K562 (cell line): ENCODE results near the gene PRXL2A.
"Not testable (repeated sequence)": the region's sequence is repeated elsewhere in the genome, so short reads cannot be mapped to it uniquely, and the experiment has no call there.

ENCODE experiments used
- CTCF ChIP-seq, 3 experiments: IDR thresholded peaks in 2 of 3; conservative IDR thresholded peaks in 1 of 3; 2 replicates each; pipeline ENCODE4 v1.5.1; 2011 to 2012; ENCODE audit warnings: low read length in 3 of 3, mild to moderate bottlenecking in 3 of 3, control low read depth in 2 of 3, improper control_type of control experiment in 1 of 3, inconsistent platforms in 1 of 3, low read depth in 1 of 3, mixed read lengths in 1 of 3, moderate library complexity in 1 of 3; ENCODE audit not compliant: insufficient read depth in 2 of 3
- MYC ChIP-seq, 2 experiments: fragments of 250-450 bp in 1 of 2; sonication (Bioruptor Pico) in 1 of 2; IDR thresholded peaks; 2 replicates each; pipeline versions ENCODE4 v1.5.1 to v1.6.1; 2012 to 2021; ENCODE audit warnings: low read depth in 2 of 2, borderline replicate concordance in 1 of 2, improper control_type of control experiment in 1 of 2, low read length in 1 of 2, mild to moderate bottlenecking in 1 of 2, moderate library complexity in 1 of 2
- NCOA2 ChIP-seq, 2 experiments: fragments of 450-650 bp; IDR thresholded peaks; 2 replicates each; pipeline ENCODE4 v1.6.1; 2018; ENCODE audit warnings: mild to moderate bottlenecking in 2 of 2, moderate library complexity in 1 of 2; ENCODE audit not compliant: partially characterized antibody in 2 of 2
- NEUROD1 ChIP-seq: fragments of 150-350 bp; IDR thresholded peaks from 2 replicates; pipeline ENCODE4 v1.6.1; 2014; ENCODE audit warnings: borderline replicate concordance, low read length, low read depth; ENCODE audit not compliant: partially characterized antibody
- THRA ChIP-seq: fragments of 450-650 bp; IDR thresholded peaks from 2 replicates; pipeline ENCODE4 v1.6.1; 2017; ENCODE audit warnings: mild to moderate bottlenecking, moderate library complexity

GRCh38 chr10:80475641-80476040 lies 67.3 kb downstream of the PRXL2A start:
- not testable (repeated sequence) for TF ChIP-seq THRA; NEUROD1; CTCF (IDR thresholded peaks at IDR 0.05 in 2 of 3, conservative IDR thresholded peaks at IDR 0.05 in 1 of 3; ENCODE audit: insufficient read depth in 2 of 3, low read depth in 1 of 3, low read length in 3 of 3); NCOA2 (IDR thresholded peaks at IDR 0.05; ENCODE audit: partially characterized antibody in 2 of 2); MYC (IDR thresholded peaks at IDR 0.05; ENCODE audit: low read depth, low read length); MYC (CRISPR knock-in tag; IDR thresholded peaks at IDR 0.05; ENCODE audit: borderline replicate concordance, low read depth)
